HG03060 (cell line): ENCODE data around the gene LGALS7.

Source experiments
- ATAC-seq: cut with Tn5 transposase; IDR thresholded peaks from one replicate; pipeline ENCODE4 v1.9.1; 2021; ENCODE audit warnings: low read depth, moderate number of reproducible peaks; ENCODE audit not compliant: unreplicated experiment

The LGALS7 gene

GRCh38 chr19:38741670-38742069, 31.6 kb downstream of the LGALS7 start:
- ATAC-seq = no peak

GRCh38 chr19:38740932-38741331, 32.4 kb downstream of the LGALS7 start:
- no peak for ATAC-seq

DNA sequence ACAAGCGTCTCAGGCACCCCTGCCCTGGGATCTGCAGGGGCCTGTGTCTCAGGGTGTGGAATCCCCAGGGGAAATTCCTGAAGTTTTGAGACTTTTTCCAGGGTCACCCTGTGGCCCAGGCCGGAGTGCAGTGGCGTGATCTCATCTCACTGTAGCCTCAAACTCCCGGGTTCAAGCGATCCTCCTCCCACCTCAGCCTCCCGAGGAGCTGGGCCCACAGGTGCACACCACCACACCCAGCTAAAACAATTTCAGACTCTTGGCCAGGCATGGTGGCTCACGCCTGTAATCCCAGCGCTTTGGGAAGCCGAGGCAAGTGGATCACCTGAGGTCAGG, 33.1 kb downstream of the LGALS7 start:
- no peak for ATAC-seq

GRCh38 chr19:38739440-38740256, 33.7 kb downstream of the LGALS7 start:
- ATAC-seq = no peak

DNA sequence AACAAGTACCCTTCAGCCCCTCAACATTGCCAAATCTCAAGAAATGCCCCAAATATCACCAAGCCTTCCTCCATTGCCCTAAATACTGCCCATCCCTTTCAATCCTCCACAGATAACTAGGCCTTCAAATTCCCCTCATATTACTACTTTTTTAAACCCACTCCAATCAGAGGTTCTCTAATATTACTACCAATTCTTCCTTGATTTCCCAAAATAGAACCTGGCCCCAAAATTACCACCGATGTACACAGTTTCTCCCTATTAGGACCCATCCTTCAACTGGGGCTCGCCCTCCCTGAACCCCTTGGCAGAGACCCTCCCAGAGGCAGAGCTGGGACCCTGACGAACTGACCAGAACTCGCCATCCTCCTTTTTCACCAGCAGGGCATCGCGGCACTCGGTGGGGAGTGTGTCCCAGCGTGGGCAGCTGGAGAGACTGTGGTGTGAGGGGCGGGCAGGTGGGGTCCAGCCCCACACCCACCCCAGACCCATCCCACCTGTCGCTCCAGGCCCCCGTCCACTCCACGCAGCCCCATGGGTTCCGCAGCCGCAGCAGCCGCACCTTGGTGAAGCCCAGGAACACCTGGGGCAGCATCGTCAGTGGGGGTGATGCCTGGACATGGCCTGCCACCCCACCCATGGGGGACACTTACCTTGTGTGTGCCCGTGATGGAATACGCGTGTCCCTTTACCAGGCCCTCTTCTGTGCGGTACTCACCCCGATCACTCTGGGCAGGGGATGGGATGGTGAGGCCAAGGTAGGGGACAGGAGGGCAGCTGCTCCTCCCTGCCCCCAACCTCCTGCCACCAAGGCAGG, 35.2 kb downstream of the LGALS7 start:
- no peak for ATAC-seq

GRCh38 chr19:38737281-38737865, 35.9 kb downstream of the LGALS7 start:
- ATAC-seq = no peak

GRCh38 chr19:38736413-38737280, 36.7 kb downstream of the LGALS7 start:
- no peak for ATAC-seq

DNA sequence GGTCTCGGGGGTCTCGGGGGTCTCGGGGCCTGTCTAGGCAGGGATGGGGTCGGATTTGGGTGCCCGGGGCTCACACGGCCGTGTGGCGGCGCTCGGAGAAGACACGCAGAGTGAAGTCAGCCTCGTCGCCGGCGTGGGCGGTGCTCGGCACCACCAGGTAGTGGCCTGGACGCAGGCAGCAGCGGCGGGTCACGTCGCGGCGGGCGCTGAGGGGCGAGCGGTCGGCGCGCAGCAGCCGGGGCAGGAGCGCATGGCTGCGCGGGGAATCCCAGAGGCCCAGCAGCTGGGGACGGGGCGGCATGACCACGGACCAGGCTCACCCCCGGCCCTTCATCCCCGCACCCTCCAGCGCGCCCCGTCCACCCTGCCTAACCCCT, 37.3 kb downstream of the LGALS7 start:
- ATAC-seq = no peak

- no peak for ATAC-seq
These were observed 38.0 kb downstream of the LGALS7 start for GRCh38 chr19:38735257-38735686.

DNA sequence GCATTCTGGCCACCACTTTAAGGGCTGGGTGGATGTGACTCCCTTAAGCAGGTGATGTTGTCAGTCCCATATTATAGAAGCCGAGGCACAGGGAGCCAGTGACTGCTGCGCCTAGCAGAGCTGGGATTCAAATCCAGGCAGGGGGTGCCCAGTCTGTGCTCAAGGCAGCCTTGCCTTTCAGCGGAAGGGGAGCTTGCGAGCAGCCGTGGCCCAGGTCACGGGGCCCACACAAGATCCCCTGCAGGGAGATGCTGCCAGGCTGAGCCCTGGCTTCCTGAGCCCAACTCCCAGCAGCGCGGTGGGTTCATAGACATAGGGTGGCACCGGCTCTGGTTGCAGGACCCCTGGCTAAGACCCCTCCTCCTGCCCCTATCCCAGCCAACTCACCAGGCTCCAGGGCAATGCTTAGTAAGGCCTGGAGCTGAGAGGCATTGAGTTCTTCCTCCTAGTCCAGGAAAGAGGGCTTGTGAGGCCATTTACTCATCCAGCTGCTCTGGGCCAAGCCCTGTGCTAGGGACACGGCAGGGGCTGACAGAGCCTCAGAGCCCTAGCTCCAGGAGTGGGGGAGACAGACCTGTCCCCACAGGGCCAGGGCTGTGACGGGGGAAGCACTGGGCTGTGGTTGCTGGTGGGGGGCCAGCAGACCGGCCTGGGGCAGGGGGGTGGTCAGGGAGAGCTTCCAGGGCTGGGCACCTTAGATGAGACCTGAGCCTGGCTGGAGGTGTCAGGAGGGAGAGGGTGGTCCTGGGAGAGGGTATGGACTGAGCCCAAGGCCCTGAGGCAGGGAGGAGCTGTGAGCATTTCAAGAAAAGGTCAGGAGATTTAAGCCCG, 38.7 kb downstream of the LGALS7 start:
- no peak for ATAC-seq

- ATAC-seq = no peak
These were observed 39.2 kb downstream of the LGALS7 start for GRCh38 chr19:38734176-38734425.

- no peak for ATAC-seq
These were observed 39.7 kb downstream of the LGALS7 start for GRCh38 chr19:38733493-38734175.

DNA sequence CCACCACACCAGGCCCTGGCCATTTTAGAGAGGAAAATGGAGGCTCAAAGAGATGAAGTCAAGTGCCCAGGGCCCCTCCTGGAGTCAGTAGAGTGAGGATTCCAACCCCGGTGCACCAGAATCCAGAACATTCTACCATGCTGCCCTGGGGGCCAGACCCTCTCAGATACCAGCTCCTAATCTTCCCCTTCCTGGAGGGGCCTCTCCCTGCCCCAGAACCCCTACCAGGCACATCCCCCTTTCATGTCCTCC, 40.1 kb downstream of the LGALS7 start:
- no peak for ATAC-seq

- ATAC-seq = no peak
These were observed 41.5 kb downstream of the LGALS7 start for GRCh38 chr19:38731654-38732301.

- ATAC-seq = no peak
These were observed 42.4 kb downstream of the LGALS7 start for GRCh38 chr19:38730731-38731589.

GRCh38 chr19:38730470-38730730, 42.9 kb downstream of the LGALS7 start:
- ATAC-seq = no peak

- ATAC-seq = no peak
These were observed 43.5 kb downstream of the LGALS7 start for GRCh38 chr19:38729653-38730469.
